ENCODE data around the gene STRN3.
A peak's percentile ranks its signal among the peaks of the same experiment; 100 is the strongest.
"Not testable (repeated sequence)": the region's sequence is repeated elsewhere in the genome, so short reads cannot be mapped to it uniquely, and the experiment has no call there.

STRN3 gene

DNA sequence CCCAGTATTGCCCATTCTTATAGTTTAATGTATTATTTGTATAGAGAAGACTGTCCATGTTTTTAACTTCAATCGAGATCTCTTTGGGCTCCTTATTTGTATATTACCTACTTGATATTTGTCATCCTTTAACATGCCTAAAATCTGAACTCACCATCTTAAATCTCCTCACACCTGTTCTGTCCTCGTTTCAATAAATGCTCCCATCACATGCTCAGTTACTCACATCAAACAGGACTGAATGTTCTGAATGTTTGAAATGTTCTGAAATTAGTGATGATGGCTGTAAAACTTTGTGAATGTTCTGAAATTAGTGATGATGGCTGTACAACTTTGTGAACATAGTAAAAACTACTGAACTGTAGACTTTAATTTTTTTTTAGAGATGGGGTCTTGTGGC lies 117.4 kb downstream of the STRN3 start:
- DNase-seq (ENCODE audit: low spot score) = no peak

- DNase-seq (ENCODE audit: low spot score) = peak; percentile 31
Observed at GRCh38 chr14:30907659-30908057, 118.5 kb downstream of the STRN3 start.

DNA sequence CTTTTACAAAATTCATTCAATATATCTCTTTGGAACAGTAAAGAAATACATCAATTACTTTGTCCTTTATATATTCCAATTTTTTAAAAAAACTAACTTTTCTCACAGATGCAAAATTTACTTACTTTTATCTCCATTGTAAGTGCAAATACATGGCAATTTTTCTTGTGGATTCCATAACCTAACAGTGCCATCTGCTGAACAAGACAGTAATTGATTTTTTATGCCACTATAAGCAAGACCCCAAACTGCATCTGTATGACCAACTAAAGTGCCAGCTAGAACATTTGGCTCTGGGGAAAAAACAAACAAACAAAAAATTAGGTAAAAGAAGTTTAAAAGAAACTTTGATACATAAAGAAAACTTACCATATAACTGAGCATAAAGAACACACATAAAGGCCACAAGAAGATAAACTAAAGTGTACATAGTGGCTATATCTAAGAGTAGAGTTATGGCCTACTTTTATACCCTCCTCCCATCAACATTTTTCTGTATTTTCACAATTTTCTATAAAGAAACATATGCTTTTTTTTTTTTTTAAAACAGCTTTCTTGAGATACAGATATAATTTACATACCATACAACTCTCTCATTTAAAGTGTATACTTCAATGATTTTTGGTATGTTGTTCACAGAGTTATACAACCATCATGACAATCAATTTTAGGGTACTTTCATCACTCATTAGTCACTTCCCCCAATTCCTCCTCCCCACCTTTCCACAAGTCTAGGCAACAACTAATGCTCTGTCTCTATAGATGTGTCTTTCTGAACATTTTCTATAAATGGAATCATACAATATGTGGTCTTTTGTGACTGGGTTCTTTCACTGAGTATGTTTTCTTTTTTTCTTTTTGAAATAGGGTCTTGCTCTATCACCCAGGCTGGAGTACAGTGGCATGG lies 119.2 kb downstream of the STRN3 start:
- no peak for DNase-seq (ENCODE audit: low spot score)

DNA sequence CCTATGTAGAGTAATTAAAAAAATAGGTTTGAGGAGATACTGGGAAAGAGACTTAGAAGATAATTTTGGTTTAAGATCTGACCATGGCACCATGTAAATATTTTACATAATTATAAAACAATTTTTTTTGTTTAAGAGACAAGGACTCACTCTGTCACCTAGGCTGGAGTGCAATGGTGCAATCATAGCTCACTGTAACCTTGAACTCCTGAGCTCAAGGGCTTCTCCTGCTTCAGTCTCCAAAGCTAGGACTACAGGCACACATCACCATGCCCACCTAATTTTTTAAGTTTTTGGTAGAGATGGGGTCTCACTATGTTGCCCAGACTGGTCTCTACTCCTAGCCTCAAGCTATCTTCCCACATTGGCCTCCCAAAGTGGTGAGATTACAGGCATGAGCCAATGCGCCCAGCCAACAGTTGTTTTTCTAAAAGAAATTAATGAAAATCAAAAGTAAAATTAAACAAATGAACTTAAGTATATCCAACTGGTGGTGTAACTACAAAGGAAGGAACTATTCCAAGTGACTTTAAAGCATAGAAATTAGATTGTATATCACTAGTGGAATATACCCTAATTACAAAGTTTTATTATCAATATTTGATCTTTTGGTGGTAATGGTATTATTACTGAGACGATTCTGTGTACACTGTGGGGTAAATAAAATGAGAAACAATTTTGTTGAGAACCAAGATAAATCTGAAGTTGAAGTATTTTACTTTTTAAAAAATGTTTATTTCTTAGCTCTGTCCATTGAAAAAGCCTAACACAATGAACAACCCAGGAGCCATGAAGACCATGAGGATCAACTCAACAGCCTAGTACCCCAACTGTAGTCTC lies 122.7 kb downstream of the STRN3 start:
- no peak for DNase-seq (ENCODE audit: low spot score)

DNA sequence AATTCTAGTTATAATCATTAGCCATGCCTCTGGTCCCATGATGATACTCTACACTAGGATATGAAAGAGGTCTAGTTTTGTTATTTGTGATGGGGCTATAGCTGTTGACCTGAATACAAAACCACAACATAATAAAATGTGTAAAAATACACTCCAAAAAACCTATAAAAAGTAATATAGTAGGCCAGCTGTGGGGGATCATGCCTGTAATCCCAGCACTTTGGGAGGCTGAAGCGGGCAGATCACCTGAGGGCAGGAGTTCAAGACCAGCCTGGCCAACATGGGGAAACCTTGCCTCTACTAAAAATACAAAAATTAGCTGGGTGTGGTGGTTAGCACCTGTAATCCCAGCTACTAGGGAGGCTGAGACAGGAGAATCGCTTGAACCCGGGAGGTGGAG lies 129.1 kb downstream of the STRN3 start:
- not testable (repeated sequence) for DNase-seq (ENCODE audit: low spot score)

GRCh38 chr14:30896435-30896834 lies 129.7 kb downstream of the STRN3 start:
- DNase-seq (ENCODE audit: low spot score) = no peak

- no peak for DNase-seq (ENCODE audit: low spot score)
Observed at GRCh38 chr14:30894923-30895515, 131.2 kb downstream of the STRN3 start.

GRCh38 chr14:30893819-30894218 lies 132.4 kb downstream of the STRN3 start:
- no peak for DNase-seq (ENCODE audit: low spot score)

DNA sequence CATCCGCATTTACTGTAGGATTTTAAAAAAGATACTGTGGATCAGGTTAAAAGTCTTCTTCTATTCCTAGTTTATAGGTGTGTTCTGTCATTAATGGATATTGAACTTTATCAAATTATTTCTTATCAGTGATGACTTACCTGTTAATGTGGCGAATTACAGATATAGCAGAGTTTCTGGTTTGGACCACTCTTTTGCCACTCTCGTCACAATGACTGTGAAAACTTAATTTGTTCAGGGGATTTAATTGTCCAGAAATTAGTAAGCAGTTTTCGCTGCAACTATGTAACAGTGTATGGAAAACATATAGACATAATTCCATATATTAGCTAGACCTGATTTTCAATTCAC lies 137.0 kb downstream of the STRN3 start:
- no peak for DNase-seq (ENCODE audit: low spot score)

DNA sequence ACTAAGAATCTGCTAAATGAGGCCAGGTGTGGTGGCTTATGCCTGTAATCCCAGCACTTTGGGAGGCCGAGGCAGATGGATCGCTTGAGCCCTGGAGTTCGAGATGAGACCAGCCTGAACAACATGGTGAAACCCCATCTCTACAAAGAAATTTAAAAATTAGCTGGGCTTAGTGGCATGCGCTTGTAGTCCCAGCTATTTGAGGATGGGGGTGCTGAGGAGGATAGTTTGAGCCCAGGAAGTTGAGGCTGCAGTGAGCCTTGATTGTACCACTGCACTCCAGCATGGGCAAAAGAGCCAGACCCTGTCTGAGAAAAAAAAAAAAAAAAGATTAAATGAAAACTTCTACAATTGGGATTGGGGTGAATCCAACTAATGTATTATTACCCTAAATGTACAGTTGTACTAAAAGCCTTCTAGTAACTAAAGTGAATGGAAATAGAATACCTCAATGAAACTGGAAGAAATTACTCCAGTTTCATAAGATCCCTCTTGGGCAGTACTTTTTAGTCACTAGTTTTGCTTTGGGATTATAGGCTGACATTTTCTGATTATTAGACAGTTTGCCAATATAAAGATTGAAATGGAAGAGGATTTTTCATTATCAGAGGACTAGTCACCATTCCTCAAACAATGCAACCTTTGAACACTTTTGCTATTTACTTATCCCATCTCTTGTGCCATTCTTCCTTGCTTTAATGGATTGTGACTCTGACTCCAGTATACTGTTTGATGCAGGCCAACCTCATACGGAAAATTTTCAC lies 137.5 kb downstream of the STRN3 start:
- DNase-seq (ENCODE audit: low spot score) = no peak

- no peak for DNase-seq (ENCODE audit: low spot score)
Observed at GRCh38 chr14:30885840-30886740, 140.1 kb downstream of the STRN3 start.

DNA sequence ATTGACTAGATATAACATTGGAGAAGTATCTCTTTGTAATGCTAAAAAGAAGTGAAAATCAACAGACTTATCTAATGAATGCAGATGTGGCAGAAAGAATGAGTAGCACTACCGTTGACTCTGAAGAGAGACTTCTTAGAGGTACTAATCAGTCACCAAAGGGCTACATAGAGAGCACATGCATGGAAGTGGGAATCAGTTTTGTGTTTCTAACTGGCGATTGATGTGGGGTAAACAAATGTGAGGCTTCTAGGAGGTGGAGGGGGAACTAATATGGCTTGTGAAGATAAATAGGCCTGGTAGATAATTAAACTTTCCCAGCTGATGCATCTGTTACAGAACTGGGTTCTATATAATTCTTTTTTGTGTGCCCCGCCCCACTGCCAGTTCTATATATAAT lies 141.3 kb downstream of the STRN3 start:
- DNase-seq (ENCODE audit: low spot score) = no peak

DNA sequence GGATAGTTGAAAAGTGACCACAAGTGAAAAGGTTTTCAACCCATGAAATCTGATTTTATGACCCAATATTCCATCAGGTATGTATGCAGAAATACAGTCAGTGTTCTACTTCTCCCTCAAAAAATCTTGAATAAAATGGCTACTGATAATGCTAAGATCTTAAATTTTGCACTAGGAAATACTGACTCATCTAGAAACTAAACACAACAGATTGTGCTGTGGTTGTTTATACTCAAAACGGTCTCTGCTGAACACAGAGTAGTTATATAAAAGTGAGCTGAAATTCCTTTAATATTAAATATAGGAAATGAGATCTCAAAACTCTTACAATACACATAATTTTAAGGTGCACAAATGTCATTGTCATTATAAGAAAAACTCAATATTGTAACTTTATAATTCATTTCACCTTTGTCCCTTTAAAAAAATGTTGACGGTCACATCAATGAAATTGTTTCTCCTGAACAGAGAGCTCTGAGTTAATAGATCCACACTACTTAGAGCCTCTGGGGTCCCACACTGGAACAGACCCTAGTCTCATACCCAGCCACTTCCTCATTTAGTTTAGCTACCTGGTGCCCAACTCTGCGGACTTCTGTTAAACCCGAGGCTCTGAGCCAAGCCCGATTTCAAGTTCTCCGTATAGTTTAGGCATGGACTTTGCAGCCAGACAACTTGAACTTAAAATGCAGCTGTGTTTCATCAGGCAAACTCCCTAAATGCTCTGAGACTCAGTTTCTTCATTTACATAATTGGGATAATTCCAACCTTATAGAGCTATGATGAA lies 142.5 kb downstream of the STRN3 start:
- DNase-seq (ENCODE audit: low spot score) = no peak

DNA sequence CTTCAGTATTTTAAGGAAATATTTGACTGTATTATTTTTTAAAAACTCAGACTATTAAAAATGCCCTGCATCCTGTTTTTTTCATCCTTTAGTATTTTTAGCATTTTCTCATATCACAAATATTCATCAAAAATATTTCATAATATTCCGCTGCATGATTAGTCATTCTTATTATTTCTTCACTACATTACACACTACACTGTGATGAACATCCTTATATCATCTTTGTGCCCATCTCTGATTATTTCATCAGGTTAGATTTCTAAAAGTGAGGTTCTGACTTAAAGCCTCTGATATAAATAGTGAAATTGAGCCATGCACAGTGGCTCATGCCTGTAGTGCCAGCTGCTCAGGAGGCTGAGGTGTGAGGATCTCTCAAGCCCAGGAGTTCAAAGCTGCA lies 143.7 kb downstream of the STRN3 start:
- DNase-seq (ENCODE audit: low spot score) = no peak

GRCh38 chr14:30876692-30877091 lies 149.5 kb downstream of the STRN3 start:
- no peak for DNase-seq (ENCODE audit: low spot score)

DNA sequence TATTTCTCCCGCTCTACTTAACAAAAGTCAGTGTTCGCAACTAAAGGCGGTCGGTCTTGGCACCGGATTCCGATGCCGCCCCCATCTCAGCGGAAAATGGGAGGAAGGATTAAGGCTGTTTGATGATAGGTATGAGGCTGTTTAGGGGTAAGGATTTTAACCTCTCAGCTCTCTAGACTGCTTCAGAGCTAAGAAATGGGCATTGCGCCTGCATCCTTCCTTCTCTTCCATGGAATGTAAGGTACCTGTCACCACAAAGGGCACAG lies 150.5 kb downstream of the STRN3 start:
- no peak for DNase-seq (ENCODE audit: low spot score)

GRCh38 chr14:30874999-30875787 lies 151.0 kb downstream of the STRN3 start:
- no peak for DNase-seq (ENCODE audit: low spot score)

DNA sequence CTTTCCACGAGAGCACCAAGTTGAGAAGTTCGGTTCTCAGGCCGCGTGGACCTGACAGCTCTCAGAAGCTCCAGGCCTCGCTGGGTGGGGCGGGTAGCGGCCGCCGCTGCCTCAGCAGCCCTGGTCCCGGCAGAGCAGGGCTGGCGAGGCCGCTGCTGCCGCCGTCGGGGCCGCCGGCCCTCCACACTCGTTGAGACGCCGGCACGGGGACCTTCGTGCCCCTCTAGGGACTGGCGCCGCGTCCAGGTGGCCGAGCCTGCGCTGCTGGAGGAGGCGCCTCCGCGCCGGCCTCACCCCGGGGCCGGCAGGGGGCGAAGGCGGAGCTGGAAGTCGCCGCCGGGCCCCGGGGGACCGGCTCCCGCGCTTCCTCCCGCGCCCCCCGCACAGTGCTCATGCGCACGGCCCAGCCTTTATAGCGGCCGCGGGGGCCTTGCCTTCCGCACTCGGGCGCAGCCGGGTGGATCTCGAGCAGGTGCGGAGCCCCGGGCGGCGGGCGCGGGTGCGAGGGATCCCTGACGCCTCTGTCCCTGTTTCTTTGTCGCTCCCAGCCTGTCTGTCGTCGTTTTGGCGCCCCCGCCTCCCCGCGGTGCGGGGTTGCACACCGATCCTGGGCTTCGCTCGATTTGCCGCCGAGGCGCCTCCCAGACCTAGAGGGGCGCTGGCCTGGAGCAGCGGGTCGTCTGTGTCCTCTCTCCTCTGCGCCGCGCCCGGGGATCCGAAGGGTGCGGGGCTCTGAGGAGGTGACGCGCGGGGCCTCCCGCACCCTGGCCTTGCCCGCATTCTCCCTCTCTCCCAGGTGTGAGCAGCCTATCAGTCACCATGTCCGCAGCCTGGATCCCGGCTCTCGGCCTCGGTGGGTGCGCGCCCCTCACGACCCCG lies 151.8 kb downstream of the STRN3 start, which contains the start of gene COCH:
Gene COCH (plus strand): TSS at position 440 of the 879 bp plus-strand sequence. CDS start 380 bp downstream, at position 820.
- no peak for DNase-seq (ENCODE audit: low spot score)
